Heart left ventricle (tissue), 16 donors: Measurements from ENCODE around the gene GNS. TPM values are rescaled to one million over a fixed set of nuclear protein-coding genes. Genes with fewer than 3 reads are reported as not detected.

Source experiments
- ATAC-seq, 4 donors: fragments of 200-7000 bp; cut with Tn5 transposase; one replicate each; pipeline ENCODE4 v1.9.1; 2020 to 2022; ENCODE audit warnings: moderate library complexity in 4 of 4, mild to moderate bottlenecking in 3 of 4, moderate number of reproducible peaks in 1 of 4
- DNase-seq, 5 donors: peaks; one replicate each; pipeline ENCODE4 v3.0.0-alpha.2; 2020
- H3K27ac ChIP-seq, 12 donors: fragments of 200-600 bp; sonication (generic) in 4 of 12; one replicate each; pipeline versions ENCODE4 v1.5.0 to v1.8.0; 2016 to 2022; ENCODE audit warnings: mild to moderate bottlenecking in 2 of 12
- H3K27me3 ChIP-seq, 9 donors: fragments of 200-600 bp; sonication (generic) in 2 of 9; one replicate each; pipeline versions ENCODE4 v1.5.1 to v1.8.0; 2016 to 2022; ENCODE audit warnings: mild to moderate bottlenecking in 3 of 9
- H3K36me3 ChIP-seq, 9 donors: fragments of 200-600 bp; sonication (generic) in 2 of 9; one replicate each; pipeline versions ENCODE4 v1.5.0 to v1.8.0; 2018 to 2022; ENCODE audit warnings: mild to moderate bottlenecking in 2 of 9
- H3K4me1 ChIP-seq, 12 donors: fragments of 200-600 bp; sonication (generic) in 4 of 12; one replicate each; pipeline versions ENCODE4 v1.5.0 to v1.8.0; 2016 to 2022; ENCODE audit warnings: mild to moderate bottlenecking in 3 of 12
- H3K4me3 ChIP-seq, 12 donors: fragments of 200-600 bp; sonication (generic) in 4 of 12; one replicate each; pipeline versions ENCODE4 v1.5.0 to v1.8.0; 2017 to 2022; ENCODE audit warnings: mild to moderate bottlenecking in 9 of 12, moderate library complexity in 4 of 12
- H3K9me3 ChIP-seq, 12 donors: fragments of 200-600 bp; sonication (generic) in 4 of 12; one replicate each; pipeline versions ENCODE4 v1.5.0 to v1.8.0; 2016 to 2022; ENCODE audit warnings: mild to moderate bottlenecking in 1 of 12
- POLR2A ChIP-seq, 2 donors: fragments of 450-650 bp; IDR thresholded peaks; one replicate each; pipeline ENCODE4 v1.6.1; 2017; ENCODE audit warnings: antibody characterized with exemption in 2 of 2, mild to moderate bottlenecking in 2 of 2, moderate library complexity in 2 of 2
- WGBS, 4 donors: extraction: QIAGEN DNeasy Blood & Tissue Kit in 2 of 4; methylation state at CpG; one replicate each; pipeline versions ENCODE4 v1.1.5 to v1.1.7; 2013 to 2018; 5-methylcytosine and 5-hydroxymethylcytosine counted together
- intact Hi-C, 10 donors: fragments of 100-400 bp; cut with DNase I; formaldehyde crosslinking; loops; one replicate each; pipeline versions ENCODE4 v1.11.1 to v1.14.2; 2022
- polyA plus RNA-seq, 2 donors: library from polyadenylated mRNA; stranded (reverse); fragments of 200-250 nt; gene quantifications; one replicate each; pipeline ENCODE4 v1.2.3, GENCODE V29; 2013
- total RNA-seq, 9 donors: library from RNA; depleted of rRNA in 2 of 9; stranded (reverse); fragments of >200 nt in 2 of 9; fragmentation: NEBNext Ultra II Directional in 3 of 9; extraction: Animal tissue kit (Norgen Biotek cat#: 25700) in 3 of 9; gene quantifications; one replicate each; pipeline versions ENCODE4 v1.1.0 to v1.2.4, GENCODE V29; 2016 to 2023
- TF ChIP-seq, protein P1 (sequence below), 12 donors: fragments of 200-600 bp; sonication (generic) in 4 of 12; IDR thresholded peaks; one replicate each; pipeline versions ENCODE4 v1.5.0 to v1.8.0; 2018 to 2022; ENCODE audit warnings: antibody characterized with exemption in 12 of 12, mild to moderate bottlenecking in 5 of 12
- donor health status: ischemic (EF 13 %, LVEDD 7.1; RV severe dilation, severe dysfunction).
- donor health status: healthy with polysubstance abuse.
- donor health status: DM: no; HTN: yes; CAD: no.
- donor health status: DM: no; HTN: no; CAD: no.
- donor health status: ischemic (EF 25% LVEDD 6.9; RV normal size, moderate dysfunction).
- donor health status: ischemic (EF 25% LVEDD 5.7; RV mildly dilated, moderate dysfunction).
- donor health status: healthy.
- donor health status: DM: yes; HTN: yes; CAD: no.
- donor health status: ischemic (EF 35%, LVEDD 5.7; RV mildly dilated, moderate dysfunction).
- donor health status: nonischemic (EF 11% LVEDD 7.7; RV severe dilation, severe dysfunction).
- donor health status: DM: yes; HTN: yes; CAD: no.
- donor health status: PGD.
- donor health status: ischemic (EF 29% LVEDD 5.4; RV normal size, mild dysfunction).
- donor health status: nonischemic (EF 23%, LVEDD 6.1; RV moderate dilation, normal function).

Gene GNS
- total and polyA plus RNA-seq, 11 donors = 22.0 to 246 (median 115) TPM

DNA sequence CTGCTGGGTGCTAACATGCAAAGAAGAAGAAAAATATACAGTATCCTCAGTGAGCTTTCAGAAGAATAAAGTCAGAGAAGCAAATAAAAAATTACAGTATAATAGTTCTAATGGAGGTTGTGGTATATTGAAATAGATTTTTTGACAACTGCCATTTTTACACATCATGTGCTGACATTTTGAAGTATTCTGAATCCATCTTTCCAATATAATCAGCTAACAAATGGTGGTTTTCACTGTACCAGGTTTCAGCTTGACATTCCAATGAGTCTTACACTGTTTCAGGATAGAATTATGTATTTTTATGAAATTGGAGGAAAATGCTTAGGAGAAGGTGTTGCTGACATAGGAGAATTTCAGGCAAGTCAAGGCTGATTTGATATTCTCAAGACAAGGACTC lies 39.0 kb upstream of the GNS start:
- TF ChIP-seq, protein P1, sequence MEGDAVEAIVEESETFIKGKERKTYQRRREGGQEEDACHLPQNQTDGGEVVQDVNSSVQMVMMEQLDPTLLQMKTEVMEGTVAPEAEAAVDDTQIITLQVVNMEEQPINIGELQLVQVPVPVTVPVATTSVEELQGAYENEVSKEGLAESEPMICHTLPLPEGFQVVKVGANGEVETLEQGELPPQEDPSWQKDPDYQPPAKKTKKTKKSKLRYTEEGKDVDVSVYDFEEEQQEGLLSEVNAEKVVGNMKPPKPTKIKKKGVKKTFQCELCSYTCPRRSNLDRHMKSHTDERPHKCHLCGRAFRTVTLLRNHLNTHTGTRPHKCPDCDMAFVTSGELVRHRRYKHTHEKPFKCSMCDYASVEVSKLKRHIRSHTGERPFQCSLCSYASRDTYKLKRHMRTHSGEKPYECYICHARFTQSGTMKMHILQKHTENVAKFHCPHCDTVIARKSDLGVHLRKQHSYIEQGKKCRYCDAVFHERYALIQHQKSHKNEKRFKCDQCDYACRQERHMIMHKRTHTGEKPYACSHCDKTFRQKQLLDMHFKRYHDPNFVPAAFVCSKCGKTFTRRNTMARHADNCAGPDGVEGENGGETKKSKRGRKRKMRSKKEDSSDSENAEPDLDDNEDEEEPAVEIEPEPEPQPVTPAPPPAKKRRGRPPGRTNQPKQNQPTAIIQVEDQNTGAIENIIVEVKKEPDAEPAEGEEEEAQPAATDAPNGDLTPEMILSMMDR (IDR thresholded peaks at IDR 0.05) = no peak
- no peak for TF ChIP-seq POLR2A (IDR thresholded peaks at IDR 0.05)
- Histone ChIP-seq H3K9me3 (no peaks in the 10 kb centered on the region), H3K27ac (no peak overlapping the region), H3K27me3 (no peaks in the 10 kb centered on the region), H3K4me3 (no peak overlapping the region), H3K36me3 (no peaks in the 10 kb centered on the region), H3K4me1 (peaks cover 0 to 17% (median 0%) of the 10 kb centered on the region in 12 donors)
- DNase-seq (no peak), ATAC-seq (no peak)
- intact Hi-C loops = loop anchor here in 3 of 10 donors (5.0 to 10.0 kb wide), 3 partner anchors 324 to 437 kb away; partner anchors contain the start of gene WIF1 (in 2 of the 3)

DNA sequence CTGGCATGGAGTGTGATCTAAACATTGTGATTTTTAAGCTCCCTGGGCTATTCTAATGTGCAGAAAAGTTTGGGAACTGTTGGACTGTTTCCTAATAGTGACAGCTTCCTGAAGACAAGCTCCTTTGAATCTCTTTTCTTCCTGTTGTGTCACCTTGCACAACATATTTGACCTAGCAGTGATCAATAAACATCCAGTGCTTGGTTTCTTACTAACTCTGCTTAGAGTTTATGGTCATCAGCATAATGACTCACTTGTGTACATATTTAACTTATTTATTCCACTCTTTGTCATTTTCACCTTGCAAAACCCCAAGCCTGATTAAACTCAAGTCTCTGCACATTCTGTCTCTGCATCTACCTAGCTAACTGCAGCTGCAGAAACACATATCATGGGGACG lies 38.0 kb upstream of the GNS start:
- Histone ChIP-seq H3K36me3 (no peaks in the 10 kb centered on the region), H3K4me3 (no peak overlapping the region), H3K4me1 (peaks cover 0 to 15% (median 0%) of the 10 kb centered on the region in 12 donors), H3K27ac (no peak overlapping the region), H3K9me3 (no peaks in the 10 kb centered on the region), H3K27me3 (no peaks in the 10 kb centered on the region)
- TF ChIP-seq, protein P1 (IDR thresholded peaks at IDR 0.05) = no peak
- no peak for TF ChIP-seq POLR2A (IDR thresholded peaks at IDR 0.05)
- WGBS, 4 donors = 84 to 93% (median 87%) methylated on average over 1 of the region's 1 CpG
- ATAC-seq (no peak), DNase-seq (no peak)
- intact Hi-C loops = loop anchor here in 3 of 10 donors (5.0 to 10.0 kb wide), 3 partner anchors 325 to 438 kb away; partner anchors contain the start of gene WIF1 (in 2 of the 3)

DNA sequence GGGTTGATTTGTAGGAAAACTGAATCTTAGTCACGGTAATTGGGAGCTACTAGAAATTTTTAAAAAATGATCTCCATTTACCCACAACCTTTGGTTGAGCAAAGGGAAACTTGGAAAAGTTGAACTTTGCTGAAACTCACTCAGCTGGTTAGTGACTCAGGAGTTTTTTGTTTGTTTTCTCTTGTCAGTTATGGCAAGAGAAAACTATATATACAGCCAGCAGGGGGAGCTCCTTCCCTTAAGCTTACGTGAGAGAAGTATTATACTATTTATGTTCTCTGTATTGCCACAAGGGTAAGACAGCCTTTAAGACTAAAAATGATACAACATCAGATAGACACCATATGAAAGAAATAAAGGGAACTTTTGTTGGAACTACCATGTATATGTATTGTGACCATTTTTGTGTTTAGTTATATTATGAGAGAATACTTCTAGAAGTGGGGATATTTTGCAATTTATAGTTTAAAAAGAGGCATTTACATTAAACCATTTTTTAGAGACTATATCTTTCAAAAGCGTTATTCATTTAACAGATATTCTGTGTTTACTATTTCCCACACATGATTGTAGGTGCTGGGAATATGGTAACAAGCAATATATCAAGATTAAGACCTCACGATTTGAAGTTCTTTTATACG lies 37.1 kb upstream of the GNS start:
- DNase-seq (peak in 3 of 5 donors; percentile 29 to 49 (median 43)), ATAC-seq (peak; percentile 15 to 78 (median 70))
- Histone ChIP-seq H3K9me3 (no peaks in the 10 kb centered on the region), H3K27ac (no peak overlapping the region), H3K4me1 (peaks cover 0 to 10% (median 0%) of the 10 kb centered on the region in 12 donors), H3K4me3 (no peak overlapping the region), H3K36me3 (no peaks in the 10 kb centered on the region), H3K27me3 (no peaks in the 10 kb centered on the region)
- TF ChIP-seq POLR2A (IDR thresholded peaks at IDR 0.05) = no peak
- TF ChIP-seq, protein P1 (IDR thresholded peaks at IDR 0.05) = peak; percentile 75 to 89 (median 83)
- WGBS, 4 donors = 56 to 61% (median 58%) methylated on average over 5 of the region's 5 CpGs
- intact Hi-C loops = loop anchor here in 3 of 10 donors (5.0 to 10.0 kb wide), 3 partner anchors 326 to 438 kb away; partner anchors contain the start of gene WIF1 (in 2 of the 3)

GRCh38 chr12:64794305-64794704 lies 35.1 kb upstream of the GNS start:
- Histone ChIP-seq H3K4me1 (peaks cover 0 to 5% (median 0%) of the 10 kb centered on the region in 12 donors), H3K36me3 (no peaks in the 10 kb centered on the region), H3K9me3 (no peaks in the 10 kb centered on the region), H3K27me3 (no peaks in the 10 kb centered on the region), H3K4me3 (no peak overlapping the region), H3K27ac (no peak overlapping the region)
- WGBS, 4 donors = 72 to 77% (median 75%) methylated on average over 3 of the region's 3 CpGs
- no peak for TF ChIP-seq POLR2A (IDR thresholded peaks at IDR 0.05)
- TF ChIP-seq, protein P1 (IDR thresholded peaks at IDR 0.05) = no peak
- ATAC-seq (no peak), DNase-seq (no peak)
- intact Hi-C loops = loop anchor here in 2 of 10 donors (10.0 kb wide), 2 partner anchors 330 to 440 kb away; partner anchors contain the start of gene WIF1 (in 1 of the 2)
